LHCN-M2 (cell line): Measurements from ENCODE around the gene MYO18B. TPM values are rescaled to one million over a fixed set of nuclear protein-coding genes. Genes with fewer than 3 reads are reported as not detected.

ENCODE experiments used
- DNase-seq: peaks from one replicate; pipeline ENCODE4 v3.0.0-alpha.2; 2012; ENCODE audit warnings: low read depth
- total RNA-seq: library from RNA; depleted of rRNA; stranded (reverse); fragments of >200 nt; gene quantifications from 2 replicates; pipeline ENCODE4 v1.2.3, GENCODE V29; 2014

The MYO18B gene
- total RNA-seq, 1 experiment from 2014 or later, result 18.8 TPM

DNA sequence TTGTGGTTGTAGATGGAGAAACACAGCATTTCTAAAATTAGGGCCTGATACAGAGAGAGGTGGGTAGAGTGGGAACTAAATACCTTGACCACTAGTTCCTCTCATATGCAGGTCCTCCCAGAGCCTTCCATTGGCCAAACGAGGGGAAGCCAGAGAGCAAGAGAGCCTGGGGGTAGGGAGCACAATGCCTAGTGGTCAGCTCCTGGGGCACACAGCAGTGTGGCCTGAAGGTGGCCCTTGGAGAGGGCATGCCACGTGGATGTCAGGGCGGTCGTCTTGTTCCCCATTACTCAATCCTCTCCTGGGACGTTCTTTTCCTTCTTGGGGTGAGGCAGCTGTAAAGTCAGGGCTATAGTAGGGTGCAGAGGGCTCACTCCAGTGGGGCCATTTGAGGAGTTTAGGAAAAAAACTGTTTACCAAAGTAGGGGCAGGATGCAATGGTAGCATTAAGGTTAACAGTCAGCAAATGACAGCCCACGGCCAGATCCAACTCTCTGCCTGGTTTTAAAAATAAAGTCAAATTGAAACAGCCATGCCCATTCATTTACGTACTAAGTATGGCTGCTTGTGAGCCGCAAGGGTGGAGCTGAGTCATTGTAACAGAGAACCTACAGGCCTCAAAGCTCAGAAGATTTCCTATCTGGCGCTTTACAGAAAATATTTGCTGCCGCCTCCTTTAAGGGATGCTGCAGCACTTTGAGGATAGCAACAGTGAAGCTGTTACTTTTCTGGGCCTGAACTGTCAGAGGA lies 7.6 kb downstream of the MYO18B start:
- DNase-seq, result no peak

DNA sequence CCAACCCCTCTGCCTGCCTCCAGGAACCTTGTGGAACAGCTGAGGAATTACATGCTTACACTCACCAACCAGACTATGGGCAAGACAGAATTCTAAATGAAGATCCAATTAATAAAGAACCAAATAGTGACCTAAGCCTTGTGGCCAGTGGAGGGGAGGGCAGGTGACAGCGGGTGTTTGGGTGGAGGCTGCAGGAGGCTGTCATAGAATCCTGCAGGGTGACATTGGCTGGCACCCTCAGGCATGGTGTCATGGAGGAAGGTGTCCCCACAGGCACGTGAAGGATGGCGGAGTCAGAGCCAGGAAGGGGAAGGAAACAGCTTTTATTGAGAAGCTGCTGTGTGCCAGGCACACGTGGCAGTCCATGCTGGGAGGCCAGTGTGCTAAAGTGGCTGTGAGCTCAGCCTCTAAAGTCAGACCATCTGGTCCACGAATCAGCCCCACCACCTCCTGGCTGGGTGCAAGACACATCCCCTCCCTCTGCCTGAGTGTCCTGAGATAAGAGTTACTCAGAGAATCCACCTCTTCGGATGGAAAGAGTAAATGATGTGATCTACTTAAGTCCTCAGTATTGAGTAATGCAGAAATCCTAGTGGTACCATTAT lies 8.7 kb downstream of the MYO18B start:
- no peak for DNase-seq

DNA sequence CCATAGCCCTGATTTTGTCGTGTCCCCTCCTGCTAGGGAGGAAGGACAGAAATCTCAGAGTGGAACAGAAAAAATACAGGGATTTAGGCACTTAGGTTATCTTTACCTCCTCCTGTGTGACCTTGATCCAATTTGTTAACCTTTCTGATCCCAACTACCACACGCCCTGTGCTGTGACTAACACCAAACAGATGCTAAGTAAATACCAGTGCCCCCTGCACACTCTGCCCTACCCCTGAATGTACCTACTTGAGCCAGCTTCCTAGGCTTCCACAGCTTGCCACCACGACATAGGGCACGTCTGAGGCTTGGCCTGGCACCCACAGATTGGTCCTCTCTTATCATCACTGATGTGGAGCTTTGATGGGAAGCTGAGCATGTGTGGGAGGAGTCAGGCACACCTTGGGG lies 9.2 kb downstream of the MYO18B start:
- DNase-seq, result no peak

DNA sequence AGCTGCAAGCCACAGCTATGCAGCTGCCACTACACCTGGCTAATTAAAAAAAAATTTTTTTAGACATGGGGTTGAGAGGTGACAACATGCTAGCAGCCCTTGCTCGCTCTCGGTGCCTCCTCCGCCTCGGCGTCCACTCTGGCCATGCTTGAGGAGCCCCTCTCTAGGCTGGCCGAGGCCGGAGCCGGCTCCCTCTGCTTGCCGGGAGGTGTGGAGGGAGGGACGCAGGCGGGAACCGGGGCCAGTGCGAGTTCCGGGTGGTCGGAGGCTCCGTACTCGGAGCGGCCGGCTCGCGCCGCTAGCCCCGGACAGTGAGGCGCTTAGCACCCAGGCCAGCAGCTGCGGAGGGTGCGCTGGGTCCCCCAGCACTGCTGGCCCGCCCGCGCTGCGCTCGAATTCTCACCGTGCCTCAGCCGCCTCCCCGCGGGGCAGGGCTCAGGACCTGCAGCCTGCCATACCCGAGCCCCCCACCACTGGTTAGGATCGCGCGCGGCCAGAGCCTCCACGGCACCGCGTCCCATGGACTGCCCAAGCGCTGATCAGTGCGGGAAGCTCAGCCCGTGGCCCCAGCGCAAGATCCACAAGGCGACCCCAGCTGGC lies 10.7 kb downstream of the MYO18B start:
- no peak for DNase-seq

DNA sequence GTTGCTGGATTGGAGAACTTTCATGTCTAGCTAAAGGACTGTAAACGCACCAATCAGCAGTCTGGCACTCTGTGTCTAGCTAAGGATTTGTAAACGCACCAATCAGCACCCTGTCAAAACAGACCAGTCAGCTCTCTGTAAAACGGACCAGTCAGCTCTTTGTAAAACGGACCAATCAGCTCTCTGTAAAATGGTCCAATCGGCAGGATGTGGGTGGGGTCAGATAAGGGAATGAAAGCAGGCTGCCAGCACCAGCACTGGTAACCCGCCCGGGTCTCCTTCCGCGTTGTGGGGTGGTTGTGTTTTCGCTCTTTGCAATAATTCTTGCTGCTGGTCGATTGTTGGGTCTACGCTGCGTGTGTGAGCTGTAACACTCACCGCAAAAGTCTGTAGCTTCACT lies 11.3 kb downstream of the MYO18B start:
- DNase-seq, result no peak

DNA sequence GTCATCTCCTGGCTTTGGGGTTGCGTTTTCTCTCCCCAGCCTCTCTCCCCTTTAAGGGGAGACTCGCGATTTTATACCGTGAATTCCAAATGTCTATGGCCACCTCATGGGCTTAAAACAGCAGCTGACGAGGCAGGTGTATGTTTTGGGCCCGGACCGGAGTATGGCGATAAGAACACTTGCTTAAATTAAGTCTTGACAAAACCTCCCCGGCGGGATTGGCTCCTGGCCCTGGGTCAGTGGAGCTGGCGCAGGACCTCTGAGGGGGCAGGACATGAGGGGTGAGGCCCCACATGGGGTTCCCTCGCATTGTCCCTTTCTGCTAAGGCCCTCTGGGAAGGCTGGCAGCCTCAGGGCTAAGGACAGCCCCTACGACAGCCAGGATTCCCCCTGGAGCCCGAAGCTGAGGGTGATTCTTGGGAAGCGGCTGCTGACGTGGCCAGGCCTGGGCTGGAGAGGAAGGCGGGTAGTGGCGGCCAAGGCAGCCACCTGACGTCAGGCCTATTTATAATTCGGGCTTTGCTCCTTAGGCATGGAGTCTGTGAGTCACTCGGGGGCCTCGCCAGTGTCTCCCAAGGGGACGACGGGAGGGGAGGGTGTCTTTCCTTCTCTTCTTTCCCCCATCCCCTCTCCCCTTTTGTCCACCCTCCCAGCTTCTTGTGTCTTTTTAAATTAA lies 12.7 kb downstream of the MYO18B start:
- DNase-seq, result peak; percentile 90

DNA sequence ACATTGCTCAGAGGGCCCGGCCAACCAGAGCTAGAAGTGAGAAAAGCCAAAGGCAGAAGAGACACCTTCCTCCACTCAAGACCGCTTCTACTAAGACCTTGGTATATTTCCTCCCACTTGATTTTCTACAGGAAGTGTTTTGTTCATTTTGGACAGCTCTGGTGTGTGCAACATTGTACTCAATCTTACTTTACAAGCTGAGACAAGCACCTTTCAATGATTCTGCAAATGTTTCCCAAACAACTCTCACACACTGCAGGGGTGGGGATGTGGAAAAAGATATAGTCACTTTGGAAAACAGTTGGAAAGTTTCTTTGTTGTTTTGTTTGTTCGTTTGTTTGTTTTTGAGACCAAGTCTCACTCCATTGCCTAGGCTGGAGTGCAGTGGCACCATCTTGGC lies 15.7 kb downstream of the MYO18B start:
- no peak for DNase-seq

DNA sequence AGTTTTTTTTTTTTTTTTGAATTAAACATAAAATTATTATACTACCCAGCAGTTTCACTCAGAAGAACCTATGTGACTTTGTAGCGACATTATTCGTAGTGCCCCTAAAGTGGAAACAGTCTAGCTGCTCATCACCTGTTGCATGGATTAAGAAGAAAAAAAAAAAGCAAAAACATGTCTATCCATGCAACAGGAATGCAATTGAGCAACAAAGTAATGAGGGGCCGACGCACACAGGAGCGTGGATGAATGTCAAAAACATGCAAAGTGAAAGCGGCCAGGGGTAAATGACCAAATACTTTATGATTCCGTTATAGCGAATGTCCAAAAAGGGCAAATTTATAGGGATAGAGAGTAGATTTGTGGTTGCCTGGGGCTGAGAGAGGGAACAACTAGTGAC lies 16.3 kb downstream of the MYO18B start:
- DNase-seq, result peak; percentile 59

DNA sequence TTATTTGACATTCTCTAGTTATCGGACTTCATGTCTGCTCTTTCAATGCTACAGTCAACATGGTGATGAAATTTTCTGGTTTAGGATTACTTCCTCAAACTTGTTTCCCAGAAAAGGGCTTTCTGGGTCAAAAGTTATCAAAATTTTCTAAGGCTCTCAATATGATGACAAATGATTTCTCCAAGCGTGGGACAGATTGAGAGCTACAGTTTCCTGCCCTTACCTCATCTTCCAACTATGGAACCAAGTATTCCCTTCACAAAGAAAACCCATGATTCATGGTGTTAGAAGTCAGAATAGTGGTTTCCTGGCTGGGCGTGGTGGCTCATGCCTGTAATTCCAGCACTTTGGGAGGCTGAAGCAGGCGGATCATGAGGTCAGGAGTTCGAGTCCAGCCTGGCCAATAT lies 17.8 kb downstream of the MYO18B start:
- DNase-seq, result peak; percentile 98

DNA sequence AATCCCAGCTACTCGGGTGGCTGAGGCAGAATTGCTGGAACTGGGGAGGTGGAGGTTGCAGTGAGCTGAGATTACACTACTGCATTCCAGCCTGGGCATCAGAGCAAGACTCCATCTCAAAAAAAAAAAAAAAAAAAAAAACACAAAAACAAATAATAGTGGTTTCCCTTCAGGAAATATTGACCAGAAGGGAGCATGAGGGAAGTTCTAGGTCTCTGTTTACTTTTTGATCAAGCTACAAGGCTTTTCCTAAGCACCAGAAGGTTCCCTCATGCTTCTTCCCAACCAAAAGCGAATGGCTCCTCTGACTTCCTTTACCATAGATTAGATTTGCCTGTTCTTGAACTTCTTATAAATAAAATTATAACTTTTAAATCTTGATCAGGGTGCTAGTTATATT lies 18.3 kb downstream of the MYO18B start:
- no peak for DNase-seq

DNA sequence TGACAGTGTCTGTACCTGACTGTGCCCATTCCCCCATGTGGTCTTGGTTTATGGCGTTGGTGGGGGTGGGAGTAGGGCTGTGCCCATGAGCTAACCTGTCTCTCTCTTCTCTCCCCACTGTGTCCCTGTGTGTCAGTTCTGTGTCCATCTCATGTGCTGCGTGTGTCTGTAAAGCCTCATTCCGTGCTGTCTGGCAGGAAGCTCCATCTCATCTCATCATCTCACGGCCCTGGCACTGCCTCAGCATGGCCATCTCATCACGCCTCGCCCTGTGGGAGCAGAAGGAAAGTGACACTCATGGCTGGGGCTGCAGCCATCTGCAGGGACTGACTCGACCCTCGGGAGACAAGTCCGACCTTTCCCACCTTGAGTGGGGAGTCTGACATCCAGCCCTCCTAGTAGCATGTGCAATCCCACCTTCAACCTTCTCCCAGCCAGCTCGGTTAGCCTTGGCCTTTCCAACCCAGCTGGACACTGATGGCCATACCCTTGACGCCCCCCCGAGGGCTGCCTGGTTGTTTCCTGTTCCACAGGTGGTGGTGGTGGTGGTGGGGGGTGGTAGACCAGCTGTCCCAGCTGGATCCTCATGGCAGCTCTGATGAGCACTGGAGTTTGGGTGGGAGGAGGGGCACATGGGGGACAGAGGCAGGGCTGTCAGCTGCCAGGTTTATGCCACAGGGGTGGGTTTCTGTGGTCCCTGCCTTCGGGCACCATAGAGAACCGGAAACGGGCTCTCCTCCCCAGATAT lies 19.0 kb downstream of the MYO18B start:
- DNase-seq, result no peak

DNA sequence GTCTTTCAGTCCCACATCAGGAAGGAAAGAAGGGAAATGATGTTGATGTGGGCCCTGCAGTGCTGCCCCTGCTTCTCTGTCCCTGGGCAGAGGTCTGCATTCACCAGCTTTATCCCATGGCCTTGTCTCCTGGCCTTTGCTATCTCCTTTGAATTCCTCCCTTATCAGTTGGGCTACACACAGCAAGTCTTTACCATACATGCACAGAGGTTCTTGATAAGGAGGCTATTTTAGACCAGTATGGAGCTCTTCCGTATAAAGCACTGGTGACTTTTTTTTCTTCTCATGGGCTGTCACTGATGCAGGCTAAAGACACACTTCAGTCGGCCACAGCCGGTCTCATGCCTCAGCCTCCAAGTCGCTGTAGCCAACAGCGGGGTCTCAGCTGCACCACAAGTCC lies 20.2 kb downstream of the MYO18B start:
- DNase-seq, result no peak

DNA sequence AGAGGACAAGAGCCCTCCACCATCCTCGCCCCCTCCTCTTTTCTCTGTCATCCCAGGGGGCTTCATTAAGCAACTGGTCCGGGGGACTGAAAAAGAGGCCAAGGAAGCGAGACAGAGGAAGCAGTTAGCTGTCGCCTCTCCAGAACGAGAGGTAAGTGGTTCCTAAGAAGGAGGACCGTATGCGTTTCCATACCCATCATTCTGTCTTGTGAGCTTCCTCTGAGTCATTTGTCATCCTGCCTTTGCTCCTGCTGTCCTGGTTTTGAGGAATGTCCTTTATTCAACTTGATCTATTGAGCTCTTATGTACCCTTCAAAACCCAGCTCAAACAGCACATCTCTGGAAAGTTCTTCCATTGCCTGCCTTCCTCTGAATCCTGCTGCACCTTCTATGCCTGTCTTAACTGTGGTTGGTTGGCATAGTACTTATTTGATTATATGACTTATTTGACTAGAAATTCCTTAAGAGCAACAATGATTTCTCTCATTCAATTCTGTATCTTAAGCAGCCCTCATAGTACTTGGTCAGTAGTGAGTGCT lies 21.3 kb downstream of the MYO18B start:
- no peak for DNase-seq

DNA sequence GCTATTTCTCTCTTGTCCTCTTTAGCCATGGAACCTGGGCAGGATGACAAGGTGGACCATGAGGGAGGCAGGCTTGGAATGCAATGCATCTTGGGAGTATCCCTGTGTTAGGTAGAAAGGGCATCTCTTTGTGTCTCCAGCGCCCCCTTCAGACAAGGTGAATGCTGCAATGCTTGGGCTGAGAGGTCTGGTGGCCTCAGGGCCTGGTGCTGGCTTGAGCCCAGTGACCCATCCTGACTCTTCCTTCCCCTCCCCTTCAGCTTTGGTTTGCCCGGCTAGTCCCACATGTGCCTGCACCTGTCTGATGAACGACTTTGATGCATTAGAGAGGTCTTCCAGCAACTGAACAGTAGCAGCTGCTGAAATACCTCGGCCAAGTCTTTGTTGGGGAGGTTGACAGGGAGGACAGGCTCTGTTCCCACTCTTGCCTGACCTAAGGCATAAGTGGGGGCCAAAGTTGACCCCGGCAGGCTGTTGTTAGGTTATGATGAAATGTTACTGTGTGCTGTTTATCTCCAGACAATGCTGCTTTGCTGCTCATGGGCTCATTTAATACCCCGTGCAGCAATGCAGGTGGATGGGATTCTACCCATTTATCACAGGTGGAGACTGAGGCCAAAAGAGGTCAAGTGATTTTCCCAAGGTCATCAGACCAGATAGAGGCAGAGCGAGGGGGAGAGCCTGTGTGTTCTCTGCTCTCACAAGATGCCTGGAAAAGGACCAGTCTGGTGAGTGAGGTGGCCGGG lies 22.5 kb downstream of the MYO18B start:
- no peak for DNase-seq

DNA sequence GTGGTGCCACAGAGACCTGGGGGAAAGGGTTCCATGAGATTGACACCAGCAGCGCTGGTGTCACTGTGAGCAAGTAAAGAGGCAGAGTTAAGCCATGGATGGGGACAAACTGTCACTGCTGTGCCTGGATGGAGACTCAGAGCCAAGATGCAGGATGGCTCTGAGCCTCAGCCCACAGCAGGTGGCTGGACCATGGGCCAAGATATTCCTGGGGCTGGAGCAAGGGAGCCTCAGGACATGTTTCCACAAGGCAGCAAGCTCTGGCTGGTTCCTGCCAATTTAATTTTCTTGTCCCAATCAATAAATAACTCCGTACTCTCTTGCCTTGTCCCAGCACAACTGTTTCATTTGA lies 23.0 kb downstream of the MYO18B start:
- no peak for DNase-seq

DNA sequence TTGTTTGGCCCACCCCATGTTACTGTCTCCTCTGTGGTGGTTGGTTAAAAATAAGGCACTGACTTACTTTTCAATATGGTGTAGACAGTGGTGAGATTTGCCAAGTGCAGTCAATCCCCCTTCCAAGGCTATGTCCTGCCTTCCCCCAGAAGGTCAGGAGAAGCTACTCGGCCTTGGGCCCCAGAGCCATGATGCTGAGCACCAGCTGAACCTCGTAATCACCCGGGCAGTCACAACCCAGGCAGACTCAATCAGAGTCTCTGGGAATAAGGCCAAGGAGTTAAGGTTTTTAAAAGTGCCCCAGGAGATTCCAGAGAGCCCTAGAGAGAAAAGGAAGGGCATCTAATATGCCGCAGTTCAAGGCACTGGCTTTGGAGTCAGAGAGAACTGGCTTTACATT lies 23.8 kb downstream of the MYO18B start:
- DNase-seq, result no peak

DNA sequence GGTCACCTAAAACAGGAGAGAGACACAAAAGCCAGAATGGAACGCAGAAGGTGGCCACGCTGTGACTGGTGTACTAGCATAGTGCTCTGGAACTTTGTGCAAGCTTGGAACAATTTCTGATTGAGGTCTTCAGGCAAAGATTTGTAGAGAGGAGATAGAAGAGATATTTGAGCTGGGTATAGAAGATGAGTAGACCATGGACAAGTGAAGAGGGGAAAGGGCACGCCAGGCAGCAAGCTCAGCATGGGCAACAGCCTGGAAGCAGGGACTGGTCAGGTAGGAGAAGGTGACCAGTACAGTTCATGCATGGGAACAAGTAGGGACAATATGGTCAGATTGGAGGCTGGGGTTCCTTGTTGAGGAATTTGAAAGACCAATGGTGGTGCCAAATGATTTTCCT lies 24.4 kb downstream of the MYO18B start:
- no peak for DNase-seq

DNA sequence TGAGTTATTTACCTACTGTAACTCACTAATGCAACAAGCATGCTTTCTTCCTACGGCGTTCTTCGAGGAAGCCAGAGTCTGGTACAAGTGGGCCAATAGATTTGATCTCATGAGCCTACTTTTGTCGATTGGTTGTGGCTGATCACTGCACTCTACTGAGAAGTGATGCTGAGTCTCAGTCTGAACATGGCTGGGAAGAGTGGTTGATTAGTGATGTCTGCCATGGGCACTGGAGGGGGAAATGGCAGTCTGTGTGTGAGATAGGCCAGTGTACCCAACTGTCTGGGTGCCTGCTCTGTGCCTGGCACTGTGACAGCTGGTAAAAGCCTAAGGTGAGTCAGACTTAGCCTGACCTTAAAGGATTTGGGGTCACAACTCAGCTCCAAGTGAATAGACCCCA lies 28.3 kb downstream of the MYO18B start:
- no peak for DNase-seq

DNA sequence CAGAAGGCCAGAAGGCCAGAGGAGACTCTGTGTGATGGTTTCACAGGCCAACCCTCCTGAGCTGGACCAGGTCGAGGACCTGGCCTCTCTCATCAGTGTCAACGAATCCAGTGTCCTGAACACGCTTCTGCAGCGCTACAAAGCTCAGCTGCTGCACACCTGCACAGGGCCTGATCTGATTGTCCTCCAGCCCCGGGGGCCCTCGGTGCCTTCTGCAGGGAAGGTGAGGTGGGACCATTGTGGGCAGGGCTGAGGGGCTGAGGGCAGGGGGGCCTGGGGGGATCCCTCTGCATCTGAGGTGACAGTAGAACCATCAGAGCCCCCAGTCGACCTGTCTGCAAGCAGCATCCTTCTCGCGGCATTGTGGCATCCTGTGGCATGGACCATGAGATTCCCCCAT lies 30.3 kb downstream of the MYO18B start:
- DNase-seq, result no peak

DNA sequence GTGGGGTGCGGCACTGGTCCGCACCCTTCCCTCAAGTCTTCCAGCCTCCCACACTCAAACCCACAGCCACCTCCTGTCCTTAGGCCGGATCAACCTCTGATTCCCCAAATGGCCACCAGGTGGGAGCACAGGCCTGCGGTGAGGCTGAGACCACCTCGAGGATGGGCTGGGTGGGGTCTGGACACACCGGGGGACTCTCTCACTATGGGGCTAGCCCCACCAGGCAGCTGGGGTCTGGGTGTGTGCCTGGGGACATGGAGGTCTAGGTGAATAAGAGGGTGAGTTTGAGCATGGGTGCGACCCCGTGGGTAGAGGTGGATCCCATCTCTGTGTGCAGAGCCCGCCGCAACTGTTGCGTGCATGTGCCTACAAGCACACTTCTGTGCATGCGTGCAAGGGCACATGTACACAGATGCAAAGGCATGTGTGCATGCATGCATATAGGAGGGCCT lies 32.6 kb downstream of the MYO18B start:
- DNase-seq, result no peak

DNA sequence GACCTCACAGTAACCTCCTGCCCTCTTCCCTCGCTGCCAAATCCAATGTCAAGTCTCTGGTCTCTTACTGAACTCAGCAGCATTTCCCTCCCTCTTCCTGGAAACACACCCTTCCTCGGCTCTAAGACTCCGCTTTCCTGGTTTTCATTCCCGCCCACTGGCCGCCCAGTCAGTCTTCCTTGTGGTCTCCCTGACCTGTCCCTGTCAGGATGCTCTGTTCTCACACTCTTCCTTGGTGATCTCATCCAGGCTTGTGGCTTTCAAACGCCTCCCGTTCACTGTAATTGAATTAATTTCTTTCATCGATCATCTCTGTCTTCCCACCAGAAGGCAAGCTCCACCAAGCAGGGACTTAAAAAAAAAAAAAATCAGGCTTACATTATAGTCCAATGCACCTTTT lies 33.5 kb downstream of the MYO18B start:
- peak; percentile 41 for DNase-seq
